ENCODE data around the gene HEMK1.

HEMK1 gene

GRCh38 chr3:50581459-50581842, 12.1 kb downstream of the HEMK1 start:
- DNase-seq (ENCODE audit: low spot score), result no peak
- TF ChIP-seq CTCF (IDR thresholded peaks at IDR 0.05; ENCODE audit: extremely low read depth, insufficient read depth, missing control alignments), result no peak
- in situ Hi-C loops (cut with MboI; ENCODE audit: low pct_unique_long_range_greater_than_20kb, low sequenced_read_pairs, unreplicated experiment), result no loop called here

DNA sequence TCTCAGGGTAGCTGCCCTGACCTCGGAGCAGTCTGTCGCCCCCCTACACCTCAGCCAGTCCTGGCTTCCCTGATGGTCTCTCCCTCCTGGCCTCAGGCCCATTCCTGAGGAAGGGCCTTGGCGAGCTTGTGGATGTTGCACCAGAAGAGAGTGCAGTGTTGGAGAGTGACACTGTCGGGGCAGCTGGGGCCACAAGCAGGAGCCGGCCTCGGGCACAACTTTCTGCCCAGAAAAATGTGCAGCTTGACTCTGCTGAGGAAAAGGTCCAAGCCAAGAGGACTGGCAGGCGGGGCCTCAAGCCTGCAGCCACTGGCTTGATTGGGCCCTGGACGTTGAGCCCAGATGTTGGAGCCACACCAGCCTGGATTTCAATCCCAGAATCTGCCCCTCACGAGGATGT, 12.8 kb downstream of the HEMK1 start:
- in situ Hi-C loops (cut with MboI; ENCODE audit: low pct_unique_long_range_greater_than_20kb, low sequenced_read_pairs, unreplicated experiment), result no loop called here
- no peak for TF ChIP-seq CTCF (IDR thresholded peaks at IDR 0.05; ENCODE audit: extremely low read depth, insufficient read depth, missing control alignments)
- DNase-seq (ENCODE audit: low spot score), result no peak

- in situ Hi-C loops (cut with MboI; ENCODE audit: low pct_unique_long_range_greater_than_20kb, low sequenced_read_pairs, unreplicated experiment), result no loop called here
- no peak for TF ChIP-seq CTCF (IDR thresholded peaks at IDR 0.05; ENCODE audit: extremely low read depth, insufficient read depth, missing control alignments)
- DNase-seq (ENCODE audit: low spot score), result no peak
These were observed 14.6 kb downstream of the HEMK1 start for GRCh38 chr3:50583897-50584296.

DNA sequence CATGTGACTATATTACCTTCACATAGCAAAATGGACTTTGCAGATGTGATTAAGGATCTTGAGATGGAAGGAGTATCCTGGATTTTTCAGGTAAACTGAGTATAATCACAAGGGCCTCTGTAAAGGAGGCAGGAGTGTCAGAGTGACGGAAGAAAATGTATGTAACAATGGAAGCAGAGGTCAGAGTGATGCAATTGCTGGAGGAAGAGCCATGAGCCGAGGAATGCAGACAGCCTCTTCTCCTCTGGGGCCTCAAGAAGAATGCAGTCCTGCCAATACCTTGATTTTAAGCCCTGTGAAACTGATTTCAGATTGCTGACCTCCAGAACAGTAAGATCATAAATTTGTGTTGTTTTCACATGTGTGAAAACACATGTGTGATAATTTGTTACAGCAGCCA, 15.1 kb downstream of the HEMK1 start:
- no peak for DNase-seq (ENCODE audit: low spot score)
- TF ChIP-seq CTCF (IDR thresholded peaks at IDR 0.05; ENCODE audit: extremely low read depth, insufficient read depth, missing control alignments), result no peak
- in situ Hi-C loops (cut with MboI; ENCODE audit: low pct_unique_long_range_greater_than_20kb, low sequenced_read_pairs, unreplicated experiment), result no loop called here

DNA sequence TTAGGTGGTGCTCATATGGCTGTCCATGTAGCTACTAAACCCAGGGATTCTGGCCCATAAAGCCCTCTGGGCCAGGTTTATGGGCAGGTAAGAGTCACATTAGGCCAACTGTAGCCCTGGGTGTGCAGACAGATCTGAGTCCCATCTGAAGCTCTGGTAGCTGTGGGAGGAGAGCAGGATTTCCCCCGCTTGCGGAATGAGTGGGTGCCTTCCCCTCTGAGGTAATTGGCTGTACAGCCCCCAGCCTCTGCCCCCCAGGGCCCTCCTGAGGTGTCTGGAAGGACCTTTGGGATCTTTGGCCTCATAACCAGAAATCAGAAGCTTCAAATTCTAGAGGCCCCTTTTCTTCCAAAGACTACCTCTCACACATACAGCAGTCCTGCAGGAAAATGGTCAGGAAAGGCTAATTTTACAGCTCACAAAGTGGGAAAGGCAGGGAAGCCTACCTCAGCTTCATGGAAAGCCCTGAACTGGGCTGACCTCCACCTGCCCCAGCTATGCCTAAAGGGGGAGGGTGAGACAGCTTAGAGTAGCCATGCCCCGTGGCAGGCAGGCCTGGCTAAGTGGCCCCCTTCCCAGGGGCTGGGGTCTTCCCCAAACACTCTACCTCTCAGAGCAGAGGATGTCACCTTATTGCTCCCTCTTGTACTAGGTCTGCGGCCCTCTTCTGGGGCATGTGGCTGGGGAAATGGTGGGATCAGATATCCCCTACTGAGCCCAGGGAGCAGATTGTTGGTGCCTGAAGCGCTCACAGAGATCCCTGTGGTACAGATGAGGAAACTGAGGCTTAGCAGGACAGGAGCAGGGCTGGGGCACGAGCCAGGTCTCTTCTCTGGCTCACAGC, 16.8 kb downstream of the HEMK1 start:
- no peak for TF ChIP-seq CTCF (IDR thresholded peaks at IDR 0.05; ENCODE audit: extremely low read depth, insufficient read depth, missing control alignments)

DNA sequence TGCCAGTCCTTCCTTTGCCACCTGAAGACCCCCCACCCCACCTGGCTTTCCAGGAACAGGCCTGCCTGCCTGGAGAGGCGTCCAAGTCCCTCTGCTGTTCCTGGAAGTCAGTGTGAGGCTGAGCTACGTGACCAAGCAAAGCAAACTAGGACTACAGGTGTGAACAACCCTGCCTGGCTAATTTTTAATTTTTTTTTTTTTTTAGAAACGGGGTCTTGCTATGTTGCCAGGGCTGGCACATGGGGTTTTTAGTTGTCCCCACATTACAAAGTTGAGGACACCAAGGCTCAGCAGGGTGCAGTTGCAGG, 17.4 kb downstream of the HEMK1 start:
- in situ Hi-C loops (cut with MboI; ENCODE audit: low pct_unique_long_range_greater_than_20kb, low sequenced_read_pairs, unreplicated experiment), result no loop called here
- no peak for TF ChIP-seq CTCF (IDR thresholded peaks at IDR 0.05; ENCODE audit: extremely low read depth, insufficient read depth, missing control alignments)
- no peak for DNase-seq (ENCODE audit: low spot score)

More for the DNA sequence above, 16.8 kb downstream of the HEMK1 start:
- DNase-seq (ENCODE audit: low spot score), result peak; percentile 63
- in situ Hi-C loops (cut with MboI; ENCODE audit: low pct_unique_long_range_greater_than_20kb, low sequenced_read_pairs, unreplicated experiment), result no loop called here
